ENCODE measurements around the gene C2CD2. TPM values are rescaled to one million over a fixed set of nuclear protein-coding genes. Genes with fewer than 3 reads are reported as not detected.

Gene C2CD2
- total and polyA plus RNA-seq, 2 experiments from 2014 or later: 8.7 to 12.4 TPM

DNA sequence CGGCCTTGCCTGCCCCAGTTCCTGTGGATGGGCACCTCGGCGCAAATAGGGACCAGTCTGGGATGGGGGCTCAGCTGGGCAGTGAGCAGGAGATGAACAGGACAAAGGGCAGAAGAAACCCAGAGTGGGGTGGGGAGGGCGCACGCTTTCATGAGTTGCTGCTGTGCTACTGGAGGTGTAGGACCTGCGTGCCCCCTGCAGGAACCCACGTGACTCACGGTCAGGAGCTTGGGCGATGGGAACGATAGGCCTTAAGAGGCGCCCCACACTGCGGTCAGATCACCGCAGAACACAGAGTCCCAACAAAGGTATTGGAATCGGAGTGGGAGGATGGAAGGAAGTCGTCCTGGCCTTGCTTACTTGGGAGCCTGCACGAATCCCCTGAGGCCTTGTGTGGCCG, 91.8 kb downstream of the C2CD2 start:
- DNase-seq (ENCODE audit: low read depth in 1 of 2, low spot score in 1 of 2): no peak
- H3K9me3 ChIP-seq (ENCODE audit: low read depth): no peaks in the 10 kb centered on the region
- no peaks in the 10 kb centered on the region for H3K4me1 ChIP-seq (ENCODE audit: low read depth)
- TF ChIP-seq, protein P1, sequence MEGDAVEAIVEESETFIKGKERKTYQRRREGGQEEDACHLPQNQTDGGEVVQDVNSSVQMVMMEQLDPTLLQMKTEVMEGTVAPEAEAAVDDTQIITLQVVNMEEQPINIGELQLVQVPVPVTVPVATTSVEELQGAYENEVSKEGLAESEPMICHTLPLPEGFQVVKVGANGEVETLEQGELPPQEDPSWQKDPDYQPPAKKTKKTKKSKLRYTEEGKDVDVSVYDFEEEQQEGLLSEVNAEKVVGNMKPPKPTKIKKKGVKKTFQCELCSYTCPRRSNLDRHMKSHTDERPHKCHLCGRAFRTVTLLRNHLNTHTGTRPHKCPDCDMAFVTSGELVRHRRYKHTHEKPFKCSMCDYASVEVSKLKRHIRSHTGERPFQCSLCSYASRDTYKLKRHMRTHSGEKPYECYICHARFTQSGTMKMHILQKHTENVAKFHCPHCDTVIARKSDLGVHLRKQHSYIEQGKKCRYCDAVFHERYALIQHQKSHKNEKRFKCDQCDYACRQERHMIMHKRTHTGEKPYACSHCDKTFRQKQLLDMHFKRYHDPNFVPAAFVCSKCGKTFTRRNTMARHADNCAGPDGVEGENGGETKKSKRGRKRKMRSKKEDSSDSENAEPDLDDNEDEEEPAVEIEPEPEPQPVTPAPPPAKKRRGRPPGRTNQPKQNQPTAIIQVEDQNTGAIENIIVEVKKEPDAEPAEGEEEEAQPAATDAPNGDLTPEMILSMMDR (IDR thresholded peaks at IDR 0.05; ENCODE audit: low read depth, low read length): peak; percentile 8
- H3K4me3 ChIP-seq: no peak overlapping the region
- no peaks in the 10 kb centered on the region for H3K27me3 ChIP-seq
- no peaks in the 10 kb centered on the region for H3K36me3 ChIP-seq
- no peak overlapping the region for H3K27ac ChIP-seq

DNA sequence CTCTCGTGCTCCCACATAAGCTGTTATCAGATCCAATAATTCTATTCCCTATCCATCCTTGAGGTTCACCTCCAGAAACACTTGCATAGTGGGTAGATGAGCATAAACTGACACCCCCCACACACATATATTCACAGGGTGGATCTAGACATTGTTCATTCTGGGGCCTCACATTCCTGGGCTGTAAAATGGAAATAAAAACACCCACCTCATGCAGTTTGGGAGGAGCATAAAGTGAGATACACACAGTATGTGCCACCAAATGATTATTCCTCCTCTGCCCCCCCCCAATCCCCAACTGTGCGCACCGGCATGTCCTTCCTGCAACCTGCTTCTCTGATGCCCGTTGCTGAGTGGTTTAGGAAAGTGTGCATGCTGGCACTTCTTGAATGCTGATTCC, 92.6 kb downstream of the C2CD2 start:
- no peak overlapping the region for H3K27ac ChIP-seq
- TF ChIP-seq, protein P1 (IDR thresholded peaks at IDR 0.05; ENCODE audit: low read depth, low read length): no peak
- no peak overlapping the region for H3K4me3 ChIP-seq
- no peaks in the 10 kb centered on the region for H3K4me1 ChIP-seq (ENCODE audit: low read depth)
- no peaks in the 10 kb centered on the region for H3K27me3 ChIP-seq
- DNase-seq (ENCODE audit: low read depth in 1 of 2, low spot score in 1 of 2): no peak
- no peaks in the 10 kb centered on the region for H3K36me3 ChIP-seq
- no peaks in the 10 kb centered on the region for H3K9me3 ChIP-seq (ENCODE audit: low read depth)

DNA sequence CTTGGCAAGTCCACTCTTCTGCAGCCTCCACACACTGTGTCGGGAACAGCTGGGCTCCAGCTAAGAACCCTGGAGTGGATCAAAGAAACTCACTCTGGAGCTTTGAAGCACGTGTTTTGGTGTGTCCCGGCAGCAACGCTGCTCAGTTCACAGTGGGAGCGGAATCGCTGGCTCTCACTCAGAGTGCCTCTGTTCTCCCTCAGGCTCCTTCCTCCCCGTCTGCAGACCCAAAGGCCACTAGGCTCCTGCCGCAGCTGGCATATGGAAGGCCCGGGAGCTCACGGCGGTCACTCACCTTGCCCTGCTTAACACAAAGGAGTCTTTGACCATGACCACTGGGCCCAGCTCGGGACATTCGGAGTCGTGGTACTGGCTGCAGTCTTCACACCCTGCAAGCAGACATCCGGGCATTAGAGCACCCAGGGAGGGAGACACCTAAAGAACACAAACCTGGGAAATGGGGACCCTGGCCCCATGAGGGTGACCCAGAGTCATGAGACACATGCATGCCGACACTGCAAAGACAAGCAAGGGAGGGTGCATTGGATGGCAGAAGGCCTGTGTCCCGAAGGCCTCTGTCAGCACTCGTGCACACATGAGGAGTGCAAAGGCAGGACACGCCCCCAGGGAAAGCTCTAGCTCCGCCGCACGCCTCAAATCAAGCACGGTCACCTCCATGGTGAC, 94.4 kb downstream of the C2CD2 start:
- Histone ChIP-seq H3K36me3 (no peaks in the 10 kb centered on the region), H3K9me3 (ENCODE audit: low read depth) (no peaks in the 10 kb centered on the region), H3K27ac (no peak overlapping the region), H3K4me3 (no peak overlapping the region), H3K4me1 (ENCODE audit: low read depth) (no peaks in the 10 kb centered on the region), H3K27me3 (no peaks in the 10 kb centered on the region)
- TF ChIP-seq, protein P1 (IDR thresholded peaks at IDR 0.05; ENCODE audit: low read depth, low read length): no peak
- DNase-seq (ENCODE audit: low read depth in 1 of 2, low spot score in 1 of 2): no peak

DNA sequence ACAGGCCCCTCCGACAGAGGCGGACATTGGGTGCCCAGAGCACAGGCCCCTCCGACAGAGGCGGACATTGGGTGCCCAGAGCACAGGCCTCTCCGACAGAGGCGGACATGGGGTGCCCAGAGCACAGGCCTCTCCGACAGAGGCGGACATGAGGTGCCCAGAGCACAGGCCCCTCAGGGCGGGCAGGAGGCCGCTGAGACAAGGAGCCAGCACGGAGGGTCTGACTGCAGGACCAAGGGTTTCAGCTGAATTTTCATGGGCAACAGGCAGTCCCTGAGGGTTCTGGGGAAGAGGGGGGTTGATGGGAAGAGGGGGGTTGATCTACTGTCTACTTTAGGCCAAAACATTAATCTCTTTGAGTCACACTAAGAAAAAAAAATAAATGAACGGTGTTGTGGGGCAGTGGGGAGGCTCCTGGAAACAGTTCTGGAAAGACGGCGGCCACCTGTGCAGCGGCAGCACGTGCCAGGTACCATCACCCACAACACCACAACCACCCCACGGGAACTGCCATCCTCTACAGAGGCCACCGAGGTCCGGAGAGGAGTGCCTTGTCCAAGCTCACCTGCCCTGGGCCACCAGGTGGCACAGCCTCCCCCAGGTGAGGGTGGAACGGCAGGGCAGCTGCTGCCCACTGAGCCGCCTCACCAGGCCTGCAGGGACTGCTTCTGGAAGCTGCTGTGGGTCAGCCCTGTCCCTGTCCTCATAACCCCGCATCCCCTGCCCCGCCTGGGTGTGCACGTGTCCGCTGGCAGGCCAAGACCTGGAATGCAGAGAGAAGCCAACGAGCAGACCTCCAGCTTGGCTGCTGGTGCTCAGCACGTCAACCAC, 95.1 kb downstream of the C2CD2 start:
- H3K27ac ChIP-seq: no peak overlapping the region
- no peak for DNase-seq (ENCODE audit: low read depth in 1 of 2, low spot score in 1 of 2)
- TF ChIP-seq, protein P1 (IDR thresholded peaks at IDR 0.05; ENCODE audit: low read depth, low read length): no peak
- no peak overlapping the region for H3K4me3 ChIP-seq
- H3K36me3 ChIP-seq: no peaks in the 10 kb centered on the region
- no peaks in the 10 kb centered on the region for H3K27me3 ChIP-seq
- H3K9me3 ChIP-seq (ENCODE audit: low read depth): no peaks in the 10 kb centered on the region
- H3K4me1 ChIP-seq (ENCODE audit: low read depth): no peaks in the 10 kb centered on the region

DNA sequence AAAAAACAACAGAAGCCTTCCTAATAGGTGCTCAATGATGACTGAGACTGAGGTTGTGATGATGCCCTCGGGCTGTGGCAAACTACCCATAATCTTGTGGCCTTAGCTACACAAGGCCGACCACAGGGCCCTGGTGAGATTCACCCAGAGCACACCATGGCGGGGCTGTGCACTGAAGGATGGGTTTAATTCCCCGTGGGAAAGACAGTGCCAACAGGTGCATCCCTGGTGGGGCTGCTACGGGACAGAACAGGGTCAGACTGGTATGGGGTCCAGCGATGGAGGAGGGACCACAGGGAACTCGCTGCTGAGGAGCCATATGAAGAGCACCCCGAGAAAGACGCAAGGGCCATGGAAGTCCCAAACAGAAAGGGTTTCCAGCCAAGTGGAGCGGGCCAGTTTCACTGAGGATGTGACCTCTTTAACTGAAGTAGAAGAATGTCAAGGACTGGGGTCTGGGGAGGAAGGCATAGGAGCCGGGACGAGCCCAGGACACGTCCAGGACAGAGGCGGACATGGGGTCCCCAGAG, 96.0 kb downstream of the C2CD2 start:
- Histone ChIP-seq H3K27ac (no peak overlapping the region), H3K4me3 (no peak overlapping the region), H3K27me3 (no peaks in the 10 kb centered on the region), H3K36me3 (no peaks in the 10 kb centered on the region), H3K9me3 (ENCODE audit: low read depth) (no peaks in the 10 kb centered on the region), H3K4me1 (ENCODE audit: low read depth) (no peaks in the 10 kb centered on the region)
- TF ChIP-seq, protein P1 (IDR thresholded peaks at IDR 0.05; ENCODE audit: low read depth, low read length): no peak
- DNase-seq (ENCODE audit: low read depth in 1 of 2, low spot score in 1 of 2): no peak

Data from cardiac muscle cell (in vitro differentiated cells and primary cell).